Fibroblast of villous mesenchyme (primary cell): ENCODE measurements around the gene IRF5. TPM values are rescaled to one million over a fixed set of nuclear protein-coding genes. Genes with fewer than 3 reads are reported as not detected.

Source experiments
- small RNA-seq: library from RNA; depleted of rRNA; stranded (forward); fragments of <200 nt; gene quantifications from one replicate; pipeline ENCODE3, GENCODE V24; 2012
- total RNA-seq: library from RNA; depleted of rRNA; stranded (reverse); fragments of >200 nt; gene quantifications from 2 replicates; pipeline ENCODE4 v1.2.3, GENCODE V29; 2012

Gene IRF5
- total RNA-seq, 1 donor, result under 0.01 TPM

Small RNAs within 50 kb of the gene (small RNA-seq; reads per million reads assigned to genes)
- gene RN7SL306P, result not detected

Other genes starting within 250 kb of the IRF5 start
- 689 and 855 TPM in 2 replicates for gene CALU, start 198.6 kb upstream of the IRF5 start, total RNA-seq
- not detected in 2 replicates for gene OPN1SW, start 162.1 kb upstream of the IRF5 start, total RNA-seq
- 9.9 and 10.6 TPM in 2 replicates for gene CCDC136, start 146.0 kb upstream of the IRF5 start, total RNA-seq
- gene FLNC, start 107.5 kb upstream of the IRF5 start, total RNA-seq, result 185 and 202 TPM in 2 replicates
- gene ATP6V1F, start 75.1 kb upstream of the IRF5 start, total RNA-seq, result 73.1 and 82.5 TPM in 2 replicates
- gene KCP, start 27.2 kb upstream of the IRF5 start, total RNA-seq, result under 0.01 TPM in 1 of 2 replicates, not detected in the other
- 55.4 and 60.9 TPM in 2 replicates for gene TNPO3, start 117.2 kb downstream of the IRF5 start, total RNA-seq
- gene TSPAN33, start 206.8 kb downstream of the IRF5 start, total RNA-seq, result 0.32 and 0.43 TPM in 2 replicates